ACC112 (cell line): Measurements from ENCODE around the gene ZNF585A.
"Not testable (repeated sequence)": the region's sequence is repeated elsewhere in the genome, so short reads cannot be mapped to it uniquely, and the experiment has no call there.

ENCODE experiments used
- H2AFZ ChIP-seq: fragments of 200-600 bp; sonication (generic); one replicate; pipeline ENCODE4 v1.6.0; 2017; ENCODE audit warnings: antibody characterized with exemption, low read length; ENCODE audit not compliant: unreplicated experiment
- H3K27ac ChIP-seq: fragments of 200-600 bp; sonication (generic); 2 replicates; pipeline ENCODE4 v1.5.1; 2014; ENCODE audit warnings: low read depth, mild to moderate bottlenecking, antibody characterized with exemption, low read length, moderate library complexity
- H3K27me3 ChIP-seq: fragments of 200-600 bp; sonication (generic); 2 replicates; pipeline ENCODE4 v1.6.1; 2014; ENCODE audit warnings: mild to moderate bottlenecking, antibody characterized with exemption, low read length, moderate library complexity, mixed read lengths; ENCODE audit not compliant: insufficient read depth
- H3K36me3 ChIP-seq: fragments of 200-600 bp; sonication (generic); 2 replicates; pipeline ENCODE4 v1.6.1; 2016; ENCODE audit warnings: mild to moderate bottlenecking, antibody characterized with exemption, low read length, moderate library complexity, mixed read lengths; ENCODE audit not compliant: insufficient read depth
- H3K4me1 ChIP-seq: fragments of 200-600 bp; sonication (generic); one replicate; pipeline ENCODE4 v1.6.1; 2016; ENCODE audit warnings: low read length, mixed read lengths; ENCODE audit not compliant: insufficient read depth, unreplicated experiment, control insufficient read depth
- H3K4me3 ChIP-seq: fragments of 200-600 bp; sonication (generic); 2 replicates; pipeline ENCODE4 v1.5.1; 2014; ENCODE audit warnings: mild to moderate bottlenecking, low read depth, low read length
- H3K79me2 ChIP-seq: fragments of 200-600 bp; sonication (generic); one replicate; pipeline ENCODE4 v1.6.0; 2016; ENCODE audit warnings: low read length; ENCODE audit not compliant: control insufficient read depth, unreplicated experiment, insufficient read depth

The ZNF585A gene

GRCh38 chr19:37165635-37166034 is 6.9 kb downstream of the ZNF585A start:
- peaks cover 39% of the 10 kb centered on the region for H3K36me3 ChIP-seq

GRCh38 chr19:37160153-37160552 is 12.3 kb downstream of the ZNF585A start:
- Histone ChIP-seq H3K27me3 (no peaks in the 10 kb centered on the region), H3K27ac (no peak overlapping the region), H3K4me3 (no peak overlapping the region), H3K79me2 (no peaks in the 10 kb centered on the region), H3K4me1 (no peaks in the 10 kb centered on the region), H3K36me3 (peaks cover 33% of the 10 kb centered on the region), H2AFZ (no peak overlapping the region)

More at GRCh38 chr19:37165635-37166034, 6.9 kb downstream of the ZNF585A start:
- H3K27me3 ChIP-seq = no peaks in the 10 kb centered on the region
- no peaks in the 10 kb centered on the region for H3K79me2 ChIP-seq
- no peak overlapping the region for H2AFZ ChIP-seq
- H3K27ac ChIP-seq = no peak overlapping the region
- H3K4me1 ChIP-seq = no peaks in the 10 kb centered on the region
- H3K4me3 ChIP-seq = no peak overlapping the region

GRCh38 chr19:37148214-37148613 is 24.3 kb downstream of the ZNF585A start:
- Histone ChIP-seq H3K79me2 (no peaks in the 10 kb centered on the region), H3K36me3 (peaks cover 12% of the 10 kb centered on the region), H2AFZ (no peak overlapping the region), H3K4me1 (no peaks in the 10 kb centered on the region), H3K4me3 (no peak overlapping the region), H3K27ac (no peak overlapping the region), H3K27me3 (no peaks in the 10 kb centered on the region)

GRCh38 chr19:37136111-37136510 is 36.4 kb downstream of the ZNF585A start:
- H3K27me3 ChIP-seq = no peaks in the 10 kb centered on the region
- H3K27ac ChIP-seq = no peak overlapping the region

GRCh38 chr19:37128821-37129177 is 43.7 kb downstream of the ZNF585A start:
- Histone ChIP-seq H3K27me3 (no peaks in the 10 kb centered on the region), H3K27ac (no peak overlapping the region), H3K36me3 (peaks cover 30% of the 10 kb centered on the region), H3K4me1 (no peaks in the 10 kb centered on the region), H3K79me2 (no peaks in the 10 kb centered on the region), H2AFZ (no peak overlapping the region), H3K4me3 (no peak overlapping the region)

More at GRCh38 chr19:37136111-37136510, 36.4 kb downstream of the ZNF585A start:
- no peaks in the 10 kb centered on the region for H3K36me3 ChIP-seq
- no peak overlapping the region for H3K4me3 ChIP-seq
- no peaks in the 10 kb centered on the region for H3K4me1 ChIP-seq
- no peaks in the 10 kb centered on the region for H3K79me2 ChIP-seq
- no peak overlapping the region for H2AFZ ChIP-seq

GRCh38 chr19:37127999-37128820 is 44.3 kb downstream of the ZNF585A start:
- no peak overlapping the region for H3K4me3 ChIP-seq
- H3K4me1 ChIP-seq = no peaks in the 10 kb centered on the region
- H2AFZ ChIP-seq = no peak overlapping the region
- H3K79me2 ChIP-seq = no peaks in the 10 kb centered on the region
- H3K27ac ChIP-seq = no peak overlapping the region
- H3K36me3 ChIP-seq = peaks cover 30% of the 10 kb centered on the region
- no peaks in the 10 kb centered on the region for H3K27me3 ChIP-seq

- H2AFZ ChIP-seq, H3K27ac ChIP-seq, H3K4me1 ChIP-seq, H3K36me3 ChIP-seq, H3K79me2 ChIP-seq, H3K27me3 ChIP-seq, H3K4me3 ChIP-seq: not testable (repeated sequence)
These were observed 50.4 kb downstream of the ZNF585A start for GRCh38 chr19:37122093-37122492.

GRCh38 chr19:37114001-37114400 is 58.5 kb downstream of the ZNF585A start:
- Histone ChIP-seq H3K79me2 (no peaks in the 10 kb centered on the region), H3K27me3 (no peaks in the 10 kb centered on the region), H3K4me1 (no peaks in the 10 kb centered on the region), H2AFZ (no peak overlapping the region), H3K27ac (no peak overlapping the region), H3K36me3 (no peaks in the 10 kb centered on the region), H3K4me3 (no peak overlapping the region)

GRCh38 chr19:37111753-37112152 is 60.7 kb downstream of the ZNF585A start:
- not testable (repeated sequence) for H3K4me1 ChIP-seq, H3K27ac ChIP-seq, H3K79me2 ChIP-seq, H3K36me3 ChIP-seq, H3K4me3 ChIP-seq, H2AFZ ChIP-seq, H3K27me3 ChIP-seq

GRCh38 chr19:37104135-37104534 is 68.4 kb downstream of the ZNF585A start:
- not testable (repeated sequence) for H3K4me1 ChIP-seq, H3K27ac ChIP-seq, H2AFZ ChIP-seq, H3K4me3 ChIP-seq, H3K36me3 ChIP-seq, H3K27me3 ChIP-seq, H3K79me2 ChIP-seq

- Histone ChIP-seq H3K4me3 (no peak overlapping the region), H3K79me2 (no peaks in the 10 kb centered on the region), H3K4me1 (no peaks in the 10 kb centered on the region), H3K27me3 (no peaks in the 10 kb centered on the region), H3K36me3 (peaks cover 24% of the 10 kb centered on the region), H2AFZ (no peak overlapping the region), H3K27ac (no peak overlapping the region)
These were observed 73.9 kb downstream of the ZNF585A start for GRCh38 chr19:37098570-37098969.
